ENCODE data around the gene ARL15.

DNA sequence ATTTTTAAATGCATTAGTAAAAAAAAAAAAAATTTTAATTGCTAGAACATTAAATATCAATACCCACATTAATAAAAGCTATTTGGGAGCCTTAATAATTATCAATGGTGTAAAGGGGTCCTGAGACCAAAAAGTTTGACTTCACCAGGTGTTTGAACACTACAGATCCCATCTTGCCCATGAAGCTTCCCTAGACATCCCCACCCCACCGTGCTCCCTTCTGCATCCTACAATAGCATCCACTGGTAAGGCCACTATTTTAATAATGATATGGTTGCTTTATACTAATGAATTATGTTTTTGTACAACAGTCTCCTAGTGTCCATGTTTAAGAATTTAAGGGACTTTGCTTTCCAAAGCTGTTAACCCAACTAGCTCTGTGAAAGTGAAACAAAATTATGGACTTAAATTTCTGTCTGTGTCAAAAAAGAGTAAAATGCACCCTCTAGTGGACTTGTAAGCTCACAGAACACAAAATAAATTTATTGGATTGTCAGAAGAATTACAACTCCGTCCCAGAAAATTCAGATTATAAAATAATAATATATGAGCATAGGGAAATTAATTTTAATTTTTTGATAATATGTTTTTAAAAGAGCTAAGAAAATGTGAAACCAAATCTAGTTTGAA, 76.0 kb downstream of the ARL15 start:
- no peak for TF ChIP-seq POLR2A (IDR thresholded peaks at IDR 0.05)
- TF ChIP-seq CTCF (IDR thresholded peaks at IDR 0.05), result peak in 2 of 3 donors; percentile 10 to 13
- no peak for TF ChIP-seq EP300 (IDR thresholded peaks at IDR 0.05)
